Gastrocnemius medialis (tissue), 4 donors: ENCODE data around the gene NNT.

Source experiments
- CTCF ChIP-seq, 5 experiments: fragments of 450-650 bp in 3 of 5; fragments of 200-600 bp in 2 of 5; sonication (generic) in 2 of 5; IDR thresholded peaks in 4 of 5; conservative IDR thresholded peaks in 1 of 5; 1 replicate in 4 of 5; 2 replicates in 1 of 5; pipeline ENCODE4 v1.5.1; 2016 to 2019; ENCODE audit warnings: antibody characterized with exemption in 5 of 5, mild to moderate bottlenecking in 3 of 5, moderate library complexity in 3 of 5
- POLR2A ChIP-seq, 2 donors: fragments of 450-650 bp; IDR thresholded peaks; one replicate each; pipeline ENCODE4 v1.6.1; 2017; ENCODE audit warnings: antibody characterized with exemption in 2 of 2, mild to moderate bottlenecking in 2 of 2, moderate library complexity in 2 of 2

- TF ChIP-seq CTCF (IDR thresholded peaks at IDR 0.05 in 4 of 5, conservative IDR thresholded peaks at IDR 0.05 in 1 of 5) (no peak), POLR2A (IDR thresholded peaks at IDR 0.05) (no peak)
Observed at GRCh38 chr5:43712081-43712480, 109.1 kb downstream of the NNT start.
